OCI-LY3 (cell line): Measurements from ENCODE around the gene TSKU.
"Not testable (repeated sequence)": the region's sequence is repeated elsewhere in the genome, so short reads cannot be mapped to it uniquely, and the experiment has no call there.

Experiments used
- H2AFZ ChIP-seq: fragments of 200-600, 300-600 bp; shearing (Covaris generic); 2 replicates; pipeline ENCODE4 v1.6.0; 2014; ENCODE audit warnings: antibody characterized with exemption, low read depth, low read length
- H3K27ac ChIP-seq: fragments of 200-600, 300-600 bp; sonication (generic); 2 replicates; pipeline ENCODE4 v1.5.1; 2014; ENCODE audit warnings: mild to moderate bottlenecking, low read length, moderate library complexity, mixed read lengths
- H3K27me3 ChIP-seq: fragments of 200-600, 300-600 bp; sonication (generic); 2 replicates; pipeline ENCODE4 v1.6.1; 2014; ENCODE audit warnings: low read depth, low read length, mixed read lengths
- H3K36me3 ChIP-seq: fragments of 200-600, 300-600 bp; sonication (generic); replicated peaks from 2 replicates; pipeline ENCODE3; 2014; ENCODE audit warnings: low read depth, low read length, mixed read lengths
- H3K4me1 ChIP-seq: fragments of 300-600, 200-600 bp; sonication (generic); 2 replicates; pipeline ENCODE4 v1.6.1; 2014; ENCODE audit warnings: low read length, mixed read lengths
- H3K4me2 ChIP-seq: fragments of 200-600, 300-600 bp; sonication (generic); 2 replicates; pipeline ENCODE4 v1.6.1; 2014; ENCODE audit warnings: low read length, mixed read lengths
- H3K4me3 ChIP-seq: fragments of 300-600, 200-600 bp; sonication (generic); 2 replicates; pipeline ENCODE4 v1.5.1; 2014; ENCODE audit warnings: antibody characterized with exemption, mild to moderate bottlenecking, low read length, moderate library complexity
- H3K79me2 ChIP-seq: fragments of 300-600, 200-600 bp; shearing (Covaris generic); 2 replicates; pipeline ENCODE4 v1.6.1; 2014; ENCODE audit warnings: mild to moderate bottlenecking, low read length, mixed read lengths
- H3K9ac ChIP-seq: fragments of 300-600, 200-600 bp; shearing (Covaris generic); 2 replicates; pipeline ENCODE4 v1.6.0; 2014; ENCODE audit warnings: mild to moderate bottlenecking, low read length, moderate library complexity
- H3K9me3 ChIP-seq: fragments of 200-600, 300-600 bp; shearing (Covaris generic); 2 replicates; pipeline ENCODE4 v1.6.1; 2014; ENCODE audit warnings: low read length, mixed read lengths; ENCODE audit not compliant: insufficient read depth
- H4K20me1 ChIP-seq: fragments of 200-600, 300-600 bp; sonication (generic); 2 replicates; pipeline ENCODE4 v1.6.1; 2016; ENCODE audit warnings: low read length, mixed read lengths; ENCODE audit not compliant: insufficient read depth
- CTCF ChIP-seq: fragments of 200-600, 300-600 bp; sonication (generic); IDR thresholded peaks from 2 replicates; pipeline ENCODE4 v1.5.1; 2014; ENCODE audit warnings: antibody characterized with exemption, low read length, low read depth
- EZH2phosphoT487 ChIP-seq: fragments of 200-600 bp; shearing (Covaris generic); IDR thresholded peaks from 2 replicates; pipeline ENCODE4 v1.6.1; 2018; ENCODE audit warnings: antibody characterized with exemption, mixed run types, low read depth

Gene TSKU

GRCh38 chr11:76808996-76809395, 25.8 kb downstream of the TSKU start:
- Histone ChIP-seq H3K27me3 (no peaks in the 10 kb centered on the region), H3K4me1 (peaks cover 15% of the 10 kb centered on the region)
- TF ChIP-seq EZH2phosphoT487 (no peak), CTCF (no peak)

GRCh38 chr11:76810151-76810853, 27.1 kb downstream of the TSKU start:
- Histone ChIP-seq H2AFZ (peak overlapping the region; percentile 95), H3K9ac (peak overlapping the region; percentile 10; the same call in 1 of the 2 replicates), H3K27ac (no peak overlapping the region; the same call in 1 of the 2 replicates), H3K36me3 (peaks cover 2% of the 10 kb centered on the region), H3K27me3 (no peaks in the 10 kb centered on the region), H3K4me1 (peaks cover 15% of the 10 kb centered on the region), H3K9me3 (no peaks in the 10 kb centered on the region), H3K4me3 (peak overlapping the region; percentile 52), H4K20me1 (no peaks in the 10 kb centered on the region), H3K4me2 (peak overlapping the region; percentile 58), H3K79me2 (no peaks in the 10 kb centered on the region)
- TF ChIP-seq EZH2phosphoT487 = no peak
- TF ChIP-seq CTCF = peak; percentile 89

More at GRCh38 chr11:76808996-76809395, 25.8 kb downstream of the TSKU start:
- Histone ChIP-seq H3K9me3 (no peaks in the 10 kb centered on the region), H4K20me1 (no peaks in the 10 kb centered on the region), H3K4me3 (no peak overlapping the region), H3K27ac (no peak overlapping the region), H3K36me3 (no peaks in the 10 kb centered on the region), H3K79me2 (no peaks in the 10 kb centered on the region), H3K4me2 (no peak overlapping the region), H3K9ac (no peak overlapping the region), H2AFZ (no peak overlapping the region)

GRCh38 chr11:76811259-76811658, 28.1 kb downstream of the TSKU start:
- Histone ChIP-seq H3K9me3 (peaks cover 6% of the 10 kb centered on the region; the same call in 1 of the 2 replicates), H3K27ac (no peak overlapping the region), H3K4me3 (no peak overlapping the region), H2AFZ (no peak overlapping the region), H4K20me1 (no peaks in the 10 kb centered on the region), H3K4me1 (peaks cover 15% of the 10 kb centered on the region), H3K9ac (no peak overlapping the region), H3K4me2 (no peak overlapping the region), H3K27me3 (no peaks in the 10 kb centered on the region), H3K36me3 (peaks cover 2% of the 10 kb centered on the region), H3K79me2 (no peaks in the 10 kb centered on the region)
- TF ChIP-seq EZH2phosphoT487 = no peak
- TF ChIP-seq CTCF = no peak

GRCh38 chr11:76814414-76814813, 31.3 kb downstream of the TSKU start:
- TF ChIP-seq CTCF (no peak), EZH2phosphoT487 (no peak)
- H3K4me2 ChIP-seq = no peak overlapping the region
- no peak overlapping the region for H3K4me3 ChIP-seq
- no peaks in the 10 kb centered on the region for H4K20me1 ChIP-seq
- H2AFZ ChIP-seq = no peak overlapping the region
- H3K27me3 ChIP-seq = no peaks in the 10 kb centered on the region
- H3K27ac ChIP-seq = no peak overlapping the region
- peaks cover 16% of the 10 kb centered on the region; the same call in 1 of the 2 replicates for H3K9me3 ChIP-seq
- peaks cover 2% of the 10 kb centered on the region for H3K36me3 ChIP-seq
- no peaks in the 10 kb centered on the region for H3K79me2 ChIP-seq
- H3K9ac ChIP-seq = no peak overlapping the region
- peaks cover 12% of the 10 kb centered on the region for H3K4me1 ChIP-seq

GRCh38 chr11:76815678-76816077, 32.5 kb downstream of the TSKU start:
- H3K9ac ChIP-seq, H3K27ac ChIP-seq, H3K79me2 ChIP-seq: not testable (repeated sequence)

More at GRCh38 chr11:76815678-76816077, 32.5 kb downstream of the TSKU start:
- peaks cover 16% of the 10 kb centered on the region; the same call in 1 of the 2 replicates for H3K9me3 ChIP-seq
- H3K4me3 ChIP-seq, H3K36me3 ChIP-seq, H3K27me3 ChIP-seq, H3K4me1 ChIP-seq, H2AFZ ChIP-seq, H3K4me2 ChIP-seq, H4K20me1 ChIP-seq: not testable (repeated sequence)
